Gastrocnemius medialis (tissue), 4 donors: ENCODE measurements around the gene FAM107B. TPM values are rescaled to one million over a fixed set of nuclear protein-coding genes. Genes with fewer than 3 reads are reported as not detected.

Experiments
- ATAC-seq, 2 donors: fragments of 150-250 bp; one replicate each; pipeline ENCODE4 v1.9.1; 2016
- DNase-seq, 2 donors: peaks; one replicate each; pipeline ENCODE4 v3.0.0-alpha.2; 2019
- H3K27ac ChIP-seq, 4 donors: fragments of 200-600 bp; sonication (generic); 1 replicate in 1 of 4; 2 replicates in 3 of 4; pipeline ENCODE4 v1.5.1; 2016 to 2018; ENCODE audit warnings: mild to moderate bottlenecking in 2 of 4, moderate library complexity in 1 of 4
- H3K27me3 ChIP-seq, 3 donors: fragments of 200-600 bp; sonication (generic) in 2 of 3; 1 replicate in 1 of 3; 2 replicates in 2 of 3; pipeline versions ENCODE4 v1.5.1 to v1.6.0; 2016 to 2019; ENCODE audit warnings: mild to moderate bottlenecking in 1 of 3, moderate library complexity in 1 of 3
- H3K36me3 ChIP-seq, 2 donors: fragments of 200-600 bp; sonication (generic) in 1 of 2; one replicate each; pipeline ENCODE4 v1.5.1; 2017 to 2018
- H3K4me1 ChIP-seq, 2 donors: fragments of 200-600 bp; sonication (generic) in 1 of 2; one replicate each; pipeline ENCODE4 v1.5.1; 2016 to 2017; ENCODE audit warnings: mild to moderate bottlenecking in 2 of 2
- H3K4me3 ChIP-seq, 4 donors: fragments of 200-600 bp; sonication (generic) in 3 of 4; 1 replicate in 1 of 4; 2 replicates in 3 of 4; pipeline ENCODE4 v1.5.1; 2016 to 2019; ENCODE audit warnings: mild to moderate bottlenecking in 2 of 4
- H3K9me3 ChIP-seq, 3 donors: fragments of 200-600 bp; sonication (generic) in 2 of 3; 1 replicate in 1 of 3; 2 replicates in 2 of 3; pipeline ENCODE4 v1.5.1; 2016 to 2019
- POLR2A ChIP-seq, 2 donors: fragments of 450-650 bp; IDR thresholded peaks; one replicate each; pipeline ENCODE4 v1.6.1; 2017; ENCODE audit warnings: antibody characterized with exemption in 2 of 2, mild to moderate bottlenecking in 2 of 2, moderate library complexity in 2 of 2
- in situ Hi-C, 4 donors: fragments of 200-750 bp; cut with MboI; loops; one replicate each; pipeline versions ENCODE4 v1.15.0 to v1.8.0; 2017; ENCODE audit warnings: low sequenced_read_pairs in 4 of 4
- intact Hi-C: fragments of 100-400 bp; cut with DNase I; formaldehyde crosslinking; loops from one replicate; pipeline ENCODE4 v1.15.1; 2023; ENCODE audit warnings: low total_unique reads
- total RNA-seq, 4 donors: library from RNA; depleted of rRNA; stranded (reverse); fragments of >200 nt; gene quantifications; one replicate each; pipeline versions ENCODE4 v1.1.0 to v1.2.3, GENCODE V29; 2016
- TF ChIP-seq, protein P1 (sequence below), 5 experiments: fragments of 450-650 bp in 3 of 5; fragments of 200-600 bp in 2 of 5; sonication (generic) in 2 of 5; IDR thresholded peaks in 4 of 5; conservative IDR thresholded peaks in 1 of 5; 1 replicate in 4 of 5; 2 replicates in 1 of 5; pipeline ENCODE4 v1.5.1; 2016 to 2019; ENCODE audit warnings: antibody characterized with exemption in 5 of 5, mild to moderate bottlenecking in 3 of 5, moderate library complexity in 3 of 5

FAM107B gene
- total RNA-seq, 4 donors from 2014 or later = 1.5 to 3.7 (median 2.6) TPM

DNA sequence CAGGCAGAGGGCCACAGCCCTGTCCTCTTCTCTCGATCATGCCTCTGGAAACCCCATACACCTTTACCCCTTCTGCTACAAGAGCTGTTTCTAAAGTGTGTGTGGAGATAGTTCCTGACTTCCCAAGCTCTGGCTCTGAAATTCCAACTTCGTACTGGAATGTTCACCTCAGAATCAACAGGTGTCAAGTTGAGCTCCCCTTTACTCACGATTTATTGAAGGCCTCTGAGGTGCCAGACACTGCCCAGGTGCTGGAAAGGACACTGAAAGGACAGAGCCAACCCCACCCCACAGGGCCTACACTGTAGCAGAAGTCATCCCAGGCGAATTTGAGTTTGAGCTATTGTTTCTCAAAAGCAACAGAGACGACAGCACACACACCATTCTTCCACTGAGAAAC is 234.1 kb downstream of the FAM107B start:
- DNase-seq (no peak), ATAC-seq (no peak)
- in situ Hi-C loops = no loop called here
- intact Hi-C loops = no loop called here
- Histone ChIP-seq H3K4me1 (no peaks in the 10 kb centered on the region), H3K4me3 (no peak overlapping the region), H3K9me3 (no peaks in the 10 kb centered on the region), H3K27ac (no peak overlapping the region), H3K36me3 (no peaks in the 10 kb centered on the region), H3K27me3 (no peaks in the 10 kb centered on the region)
- TF ChIP-seq, protein P1, sequence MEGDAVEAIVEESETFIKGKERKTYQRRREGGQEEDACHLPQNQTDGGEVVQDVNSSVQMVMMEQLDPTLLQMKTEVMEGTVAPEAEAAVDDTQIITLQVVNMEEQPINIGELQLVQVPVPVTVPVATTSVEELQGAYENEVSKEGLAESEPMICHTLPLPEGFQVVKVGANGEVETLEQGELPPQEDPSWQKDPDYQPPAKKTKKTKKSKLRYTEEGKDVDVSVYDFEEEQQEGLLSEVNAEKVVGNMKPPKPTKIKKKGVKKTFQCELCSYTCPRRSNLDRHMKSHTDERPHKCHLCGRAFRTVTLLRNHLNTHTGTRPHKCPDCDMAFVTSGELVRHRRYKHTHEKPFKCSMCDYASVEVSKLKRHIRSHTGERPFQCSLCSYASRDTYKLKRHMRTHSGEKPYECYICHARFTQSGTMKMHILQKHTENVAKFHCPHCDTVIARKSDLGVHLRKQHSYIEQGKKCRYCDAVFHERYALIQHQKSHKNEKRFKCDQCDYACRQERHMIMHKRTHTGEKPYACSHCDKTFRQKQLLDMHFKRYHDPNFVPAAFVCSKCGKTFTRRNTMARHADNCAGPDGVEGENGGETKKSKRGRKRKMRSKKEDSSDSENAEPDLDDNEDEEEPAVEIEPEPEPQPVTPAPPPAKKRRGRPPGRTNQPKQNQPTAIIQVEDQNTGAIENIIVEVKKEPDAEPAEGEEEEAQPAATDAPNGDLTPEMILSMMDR (IDR thresholded peaks at IDR 0.05 in 4 of 5, conservative IDR thresholded peaks at IDR 0.05 in 1 of 5) = no peak
- no peak for TF ChIP-seq POLR2A (IDR thresholded peaks at IDR 0.05)

DNA sequence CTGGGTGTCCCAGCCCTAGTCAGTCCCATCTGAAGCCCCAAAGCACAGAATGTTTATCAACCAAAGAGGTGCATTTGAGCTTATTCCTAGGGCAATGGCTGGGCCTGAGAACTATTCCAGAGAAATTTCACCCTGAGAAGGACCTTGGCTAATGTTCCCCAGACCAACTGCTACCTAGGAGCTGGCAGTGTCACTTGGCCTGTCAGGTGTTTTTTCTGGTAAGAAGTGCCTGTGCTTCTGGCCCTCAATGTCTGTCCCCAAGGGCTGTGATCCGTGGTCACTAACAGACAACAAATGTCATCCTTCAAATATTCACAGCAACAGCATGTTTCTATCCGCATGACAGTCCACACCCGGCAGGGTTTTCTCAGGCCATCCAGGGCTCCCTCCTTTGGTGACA is 234.6 kb downstream of the FAM107B start:
- H3K27me3 ChIP-seq = no peaks in the 10 kb centered on the region
- no peaks in the 10 kb centered on the region for H3K36me3 ChIP-seq
- ATAC-seq = no peak
- in situ Hi-C loops (no loop called here), intact Hi-C loops (no loop called here)
- H3K4me1 ChIP-seq = no peaks in the 10 kb centered on the region
- no peaks in the 10 kb centered on the region for H3K9me3 ChIP-seq
- H3K27ac ChIP-seq = no peak overlapping the region
- TF ChIP-seq, protein P1 (IDR thresholded peaks at IDR 0.05 in 4 of 5, conservative IDR thresholded peaks at IDR 0.05 in 1 of 5) = no peak
- TF ChIP-seq POLR2A (IDR thresholded peaks at IDR 0.05) = no peak
- DNase-seq = no peak
- no peak overlapping the region for H3K4me3 ChIP-seq

DNA sequence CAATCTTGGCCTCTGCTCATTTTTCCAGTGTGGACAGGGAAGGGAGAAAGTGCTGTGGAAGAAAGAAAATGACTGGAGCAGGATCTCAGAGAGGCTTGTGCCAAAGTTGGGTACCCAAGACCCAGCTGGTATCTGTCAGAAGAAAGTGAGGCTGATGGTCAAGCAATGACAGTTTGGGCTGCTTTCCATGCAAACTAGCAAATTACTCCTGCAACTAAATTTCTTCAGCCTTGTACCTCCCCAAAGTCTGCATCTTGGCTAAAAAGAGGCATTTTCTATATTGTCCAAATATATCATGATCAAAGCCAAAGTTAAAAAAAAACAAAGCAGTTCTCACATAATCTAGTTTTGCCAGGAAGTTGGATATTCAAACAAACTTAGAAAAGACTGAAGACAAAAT is 235.5 kb downstream of the FAM107B start:
- Histone ChIP-seq H3K9me3 (no peaks in the 10 kb centered on the region), H3K36me3 (no peaks in the 10 kb centered on the region), H3K4me3 (no peak overlapping the region), H3K27ac (no peak overlapping the region), H3K4me1 (no peaks in the 10 kb centered on the region), H3K27me3 (no peaks in the 10 kb centered on the region)
- in situ Hi-C loops (no loop called here), intact Hi-C loops (no loop called here)
- TF ChIP-seq, protein P1 (IDR thresholded peaks at IDR 0.05 in 4 of 5, conservative IDR thresholded peaks at IDR 0.05 in 1 of 5) = no peak
- TF ChIP-seq POLR2A (IDR thresholded peaks at IDR 0.05) = no peak
- DNase-seq = no peak
- ATAC-seq = no peak

DNA sequence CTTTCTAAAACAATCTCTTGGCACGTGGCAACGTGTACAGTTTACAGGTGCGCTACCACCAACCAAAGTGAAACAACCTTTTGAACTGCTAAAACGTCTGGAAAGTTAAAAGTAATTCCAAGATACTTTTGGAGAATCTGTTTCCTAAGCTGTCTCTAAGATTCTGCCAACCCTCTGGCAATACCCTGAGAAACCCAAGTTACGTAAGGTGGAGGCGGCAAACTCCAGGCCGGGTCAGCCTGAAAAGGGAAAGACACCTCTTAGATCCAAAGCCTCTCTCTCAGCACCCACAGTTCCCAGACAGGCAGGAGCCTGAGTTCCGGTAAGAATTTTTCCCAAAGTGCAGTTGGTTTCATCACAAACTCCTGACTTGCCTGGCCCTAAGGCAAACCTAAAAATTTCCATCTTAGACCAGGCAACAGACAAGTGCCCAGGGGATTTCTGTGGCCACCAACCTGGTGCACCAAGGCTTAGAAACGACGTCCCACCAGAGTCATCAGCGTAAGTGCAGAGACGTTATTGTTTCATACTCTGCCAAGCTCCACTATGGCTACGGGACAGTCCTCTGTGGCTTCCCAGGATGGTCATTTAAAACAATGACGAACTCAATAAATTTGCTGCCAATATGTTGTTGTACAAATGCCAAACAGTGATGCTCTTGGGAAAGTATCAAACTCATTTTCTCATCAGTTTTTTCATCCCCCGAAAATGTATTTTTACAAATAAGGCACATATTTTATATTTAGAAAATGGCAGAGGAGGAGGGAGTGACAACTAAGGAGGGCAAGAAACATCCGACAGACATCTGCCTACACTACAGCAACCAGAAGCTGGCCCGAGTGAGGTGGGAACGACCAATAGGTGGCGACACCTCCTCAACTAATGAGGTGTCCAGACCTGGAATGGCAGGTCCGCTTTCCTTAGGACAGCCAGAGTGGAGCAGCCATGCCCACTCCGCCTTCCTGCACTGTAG is 238.2 kb downstream of the FAM107B start:
- TF ChIP-seq, protein P1 (IDR thresholded peaks at IDR 0.05 in 4 of 5, conservative IDR thresholded peaks at IDR 0.05 in 1 of 5) = peak; percentile 13 to 56 (median 26)
- TF ChIP-seq POLR2A (IDR thresholded peaks at IDR 0.05) = no peak
- H3K4me3 ChIP-seq = no peak overlapping the region
- DNase-seq (peak in 1 of 2 donors; percentile 58), ATAC-seq (peak in 1 of 2 donors; percentile 71)
- in situ Hi-C loops (no loop called here), intact Hi-C loops (no loop called here)
- no peaks in the 10 kb centered on the region for H3K9me3 ChIP-seq
- H3K27me3 ChIP-seq = no peaks in the 10 kb centered on the region
- H3K36me3 ChIP-seq = no peaks in the 10 kb centered on the region
- peak overlapping the region in 1 of 4 donors; percentile 10 for H3K27ac ChIP-seq
- no peaks in the 10 kb centered on the region for H3K4me1 ChIP-seq
